Neural crest cell (in vitro differentiated cells): ENCODE data around the gene HCAR3. TPM values are rescaled to one million over a fixed set of nuclear protein-coding genes. Genes with fewer than 3 reads are reported as not detected.

Source experiments
- DNase-seq: peaks from one replicate; pipeline ENCODE4 v3.0.0; 2021; ENCODE audit warnings: low read depth, mixed read lengths, low spot score
- H3K27ac Mint-ChIP-seq: one replicate; pipeline ENCODE4 v1.8.0; 2021; ENCODE audit warnings: mild to moderate bottlenecking, mixed read lengths; ENCODE audit not compliant: unreplicated experiment
- H3K27me3 Mint-ChIP-seq: 2 replicates; pipeline ENCODE4 v1.8.0; 2021; ENCODE audit warnings: low read depth, mild to moderate bottlenecking, mixed read lengths
- H3K36me3 Mint-ChIP-seq: 2 replicates; pipeline ENCODE4 v1.8.0; 2021; ENCODE audit warnings: low read depth, mild to moderate bottlenecking, mixed read lengths
- H3K4me1 Mint-ChIP-seq: 2 replicates; pipeline ENCODE4 v1.8.0; 2021; ENCODE audit warnings: mixed read lengths
- H3K4me3 Mint-ChIP-seq: one replicate; pipeline ENCODE4 v1.8.0; 2021; ENCODE audit warnings: mild to moderate bottlenecking, mixed read lengths
- H3K9me3 Mint-ChIP-seq: 2 replicates; pipeline ENCODE4 v1.8.0; 2021; ENCODE audit warnings: mixed read lengths
- total RNA-seq: library from RNA; stranded (reverse); gene quantifications from 2 replicates; pipeline ENCODE4 v1.2.1, GENCODE V29; 2021
- TF ChIP-seq, protein P1 (sequence below): fragments of 200-600 bp; sonication (generic); conservative IDR thresholded peaks from 2 replicates; pipeline ENCODE4 v1.5.0; 2021; ENCODE audit warnings: antibody characterized with exemption, mild to moderate bottlenecking

Gene HCAR3
- total RNA-seq, 1 donor from 2014 or later = not detected

DNA sequence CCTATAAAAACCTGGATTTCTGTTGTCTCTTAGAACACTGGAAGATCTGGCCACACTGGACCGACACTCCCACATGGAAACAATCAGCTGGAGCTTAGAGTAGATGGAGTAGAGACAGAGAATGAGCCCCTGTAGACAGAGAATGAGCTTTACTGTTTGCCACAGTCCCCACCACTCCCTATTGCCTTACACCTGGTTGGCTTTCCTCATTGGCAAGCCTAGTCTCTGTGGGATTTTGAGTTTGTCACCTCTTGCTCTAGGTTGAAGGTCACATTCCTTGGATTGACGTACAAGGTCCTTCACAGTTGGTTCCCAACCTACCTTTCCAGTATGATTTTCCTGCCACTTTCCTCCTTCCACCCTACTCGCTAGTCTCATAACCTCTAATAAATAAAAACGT lies 16.0 kb upstream of the HCAR3 start:
- H3K27ac Mint-ChIP-seq = no peak overlapping the region

DNA sequence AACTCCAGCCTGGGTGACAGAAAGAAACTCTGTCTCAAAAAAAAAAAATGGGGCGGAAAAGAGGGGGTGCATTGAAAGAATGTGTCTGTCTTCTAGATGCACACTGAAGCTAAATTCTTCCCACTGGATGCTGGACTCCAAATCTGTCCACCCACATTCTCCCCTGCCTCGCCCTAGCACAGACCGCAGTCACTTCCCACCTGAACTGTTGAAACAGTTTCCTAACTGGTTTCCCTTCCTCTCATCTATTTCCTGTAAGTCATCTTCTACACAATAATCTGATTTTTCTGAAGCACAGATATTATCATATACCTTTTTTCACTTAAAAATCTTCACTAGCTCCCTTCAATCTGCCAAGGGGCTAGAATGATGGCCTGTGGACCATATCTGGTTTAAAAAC lies 15.6 kb upstream of the HCAR3 start:
- no peak for DNase-seq
- no peaks in the 10 kb centered on the region for H3K27me3 Mint-ChIP-seq
- H3K9me3 Mint-ChIP-seq = no peaks in the 10 kb centered on the region
- H3K36me3 Mint-ChIP-seq = no peaks in the 10 kb centered on the region
- TF ChIP-seq, protein P1, sequence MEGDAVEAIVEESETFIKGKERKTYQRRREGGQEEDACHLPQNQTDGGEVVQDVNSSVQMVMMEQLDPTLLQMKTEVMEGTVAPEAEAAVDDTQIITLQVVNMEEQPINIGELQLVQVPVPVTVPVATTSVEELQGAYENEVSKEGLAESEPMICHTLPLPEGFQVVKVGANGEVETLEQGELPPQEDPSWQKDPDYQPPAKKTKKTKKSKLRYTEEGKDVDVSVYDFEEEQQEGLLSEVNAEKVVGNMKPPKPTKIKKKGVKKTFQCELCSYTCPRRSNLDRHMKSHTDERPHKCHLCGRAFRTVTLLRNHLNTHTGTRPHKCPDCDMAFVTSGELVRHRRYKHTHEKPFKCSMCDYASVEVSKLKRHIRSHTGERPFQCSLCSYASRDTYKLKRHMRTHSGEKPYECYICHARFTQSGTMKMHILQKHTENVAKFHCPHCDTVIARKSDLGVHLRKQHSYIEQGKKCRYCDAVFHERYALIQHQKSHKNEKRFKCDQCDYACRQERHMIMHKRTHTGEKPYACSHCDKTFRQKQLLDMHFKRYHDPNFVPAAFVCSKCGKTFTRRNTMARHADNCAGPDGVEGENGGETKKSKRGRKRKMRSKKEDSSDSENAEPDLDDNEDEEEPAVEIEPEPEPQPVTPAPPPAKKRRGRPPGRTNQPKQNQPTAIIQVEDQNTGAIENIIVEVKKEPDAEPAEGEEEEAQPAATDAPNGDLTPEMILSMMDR = no peak
- no peak overlapping the region for H3K4me3 Mint-ChIP-seq
- H3K4me1 Mint-ChIP-seq = no peaks in the 10 kb centered on the region
- peak overlapping the region; percentile 53 for H3K27ac Mint-ChIP-seq

More for the DNA sequence above, 16.0 kb upstream of the HCAR3 start:
- Mint-ChIP-seq H3K27me3 (no peaks in the 10 kb centered on the region), H3K36me3 (no peaks in the 10 kb centered on the region), H3K9me3 (no peaks in the 10 kb centered on the region), H3K4me1 (no peaks in the 10 kb centered on the region), H3K4me3 (no peak overlapping the region)
- DNase-seq = no peak
- TF ChIP-seq, protein P1 = no peak

DNA sequence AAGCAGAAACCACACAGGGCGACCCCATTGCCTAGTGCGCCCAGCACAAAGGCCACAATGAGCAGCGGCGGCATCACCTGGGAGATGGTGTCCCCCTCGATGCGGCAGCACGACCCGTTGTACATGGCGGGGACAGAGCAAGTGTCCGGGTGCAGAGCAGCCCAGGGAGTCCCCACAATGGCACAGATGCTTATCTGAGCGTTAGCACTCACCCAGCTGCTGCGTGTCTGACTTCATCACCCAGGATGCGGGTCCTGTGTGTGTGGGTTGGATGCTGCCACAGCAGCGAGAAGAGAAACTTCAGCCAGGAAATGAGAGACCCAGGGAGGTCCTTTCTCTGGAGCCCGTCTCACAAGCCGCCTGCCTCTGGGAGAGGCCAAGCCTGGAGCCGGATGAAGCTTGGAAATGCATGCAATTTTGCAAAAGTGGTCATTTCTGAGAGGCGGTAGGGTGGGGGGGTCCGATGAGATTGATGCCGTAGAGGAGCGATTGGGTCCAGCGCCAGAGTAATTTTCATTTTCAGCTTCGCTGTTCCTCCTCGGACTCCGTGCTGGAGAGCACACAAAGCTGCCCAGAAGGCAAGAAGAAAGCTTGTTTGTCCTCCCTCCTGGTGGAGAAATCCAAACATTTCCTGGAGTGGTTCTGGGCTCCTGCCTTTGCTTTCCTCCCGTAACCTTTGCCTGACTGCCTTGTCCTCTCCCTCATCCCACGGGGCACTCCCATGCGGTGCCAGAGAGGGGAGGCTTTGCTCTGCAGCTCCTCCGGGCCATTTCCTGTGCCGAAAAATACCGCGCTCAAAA lies 13.8 kb upstream of the HCAR3 start, which contains the start of gene HCAR1:
Gene HCAR1 (minus strand): TSS at position 630 of the 800 bp plus-strand sequence. CDS start 505 bp downstream, at position 125.
- DNase-seq = no peak
- TF ChIP-seq, protein P1 = no peak
- no peaks in the 10 kb centered on the region for H3K4me1 Mint-ChIP-seq
- no peaks in the 10 kb centered on the region for H3K36me3 Mint-ChIP-seq
- no peak within 1 kb of the TSS for H3K4me3 Mint-ChIP-seq
- H3K27me3 Mint-ChIP-seq = no peaks in the 10 kb centered on the region
- no peak within 1 kb of the TSS for H3K27ac Mint-ChIP-seq
- no peaks in the 10 kb centered on the region for H3K9me3 Mint-ChIP-seq

DNA sequence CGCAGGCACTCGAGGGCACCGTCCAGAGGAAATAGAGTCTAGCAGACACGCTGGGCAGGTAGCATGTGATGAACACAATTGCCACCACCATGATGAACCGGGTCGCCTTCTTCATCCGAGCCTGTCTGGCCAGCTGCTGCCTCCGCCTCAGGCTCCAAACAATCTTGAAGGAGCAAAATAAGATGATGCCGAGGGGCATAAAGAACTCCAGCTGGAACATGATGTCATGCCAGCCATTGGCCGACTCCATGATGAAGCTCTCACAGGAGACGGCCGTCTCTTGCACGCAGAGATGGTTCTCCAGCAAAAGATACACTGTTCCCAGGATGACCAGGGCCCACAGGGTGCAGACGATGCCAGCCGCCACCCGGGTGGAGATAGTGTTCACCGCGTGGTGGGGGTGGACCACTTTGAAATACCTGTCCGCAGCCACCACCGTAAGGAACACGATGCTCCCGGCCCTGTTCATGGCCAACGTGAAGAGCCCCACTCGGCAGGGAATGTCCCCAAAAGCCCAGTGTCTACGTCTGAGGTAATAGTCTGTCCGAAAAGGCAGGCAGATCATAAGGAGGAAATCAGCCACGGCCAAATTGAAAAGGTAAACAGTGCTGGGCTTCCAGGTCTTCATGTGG lies 13.1 kb upstream of the HCAR3 start:
- no peak for DNase-seq
- Mint-ChIP-seq H3K9me3 (no peaks in the 10 kb centered on the region), H3K4me3 (no peak overlapping the region), H3K4me1 (no peaks in the 10 kb centered on the region), H3K27me3 (no peaks in the 10 kb centered on the region), H3K27ac (no peak overlapping the region), H3K36me3 (no peaks in the 10 kb centered on the region)
- TF ChIP-seq, protein P1 = no peak

DNA sequence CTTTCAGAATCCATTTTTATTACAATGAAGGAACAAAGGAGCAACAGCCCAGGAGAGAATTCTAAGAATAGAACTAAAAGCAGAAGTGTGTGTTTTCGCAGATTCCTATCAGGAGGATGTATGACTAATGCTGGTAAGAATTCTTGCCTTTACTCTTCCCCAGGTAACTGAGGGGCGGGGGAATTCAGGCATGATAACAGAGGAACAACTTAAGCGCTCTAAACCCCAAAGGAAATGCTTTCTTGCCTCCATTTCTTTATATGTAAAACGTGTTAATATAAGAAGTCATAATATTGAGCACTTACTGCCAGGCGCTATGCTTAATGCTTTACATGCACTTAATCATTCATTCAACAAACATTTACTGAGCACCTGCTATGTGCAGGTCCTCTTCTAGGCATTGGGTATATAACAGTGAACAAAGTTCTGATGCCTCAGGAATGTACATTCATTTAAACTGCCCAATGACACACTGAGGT lies 9.5 kb upstream of the HCAR3 start:
- Mint-ChIP-seq H3K4me1 (no peaks in the 10 kb centered on the region), H3K27ac (no peak overlapping the region), H3K4me3 (no peak overlapping the region), H3K9me3 (no peaks in the 10 kb centered on the region), H3K27me3 (no peaks in the 10 kb centered on the region), H3K36me3 (no peaks in the 10 kb centered on the region)
- TF ChIP-seq, protein P1 = no peak
- DNase-seq = no peak
